Astrocyte (in vitro differentiated cells and primary cell): ENCODE data around the gene INTS13.

Experiments used
- EZH2 ChIP-seq: IDR thresholded peaks from 2 replicates; pipeline ENCODE4 v1.6.1; 2012; ENCODE audit warnings: mild to moderate bottlenecking, low read length, inconsistent platforms; ENCODE audit not compliant: insufficient read depth
- TF ChIP-seq, protein P1 (sequence below): IDR thresholded peaks from 2 replicates; pipeline ENCODE4 v1.5.1; 2011; ENCODE audit warnings: low read depth, mild to moderate bottlenecking, inconsistent platforms, low read length, moderate library complexity; ENCODE audit not compliant: insufficient read depth

DNA sequence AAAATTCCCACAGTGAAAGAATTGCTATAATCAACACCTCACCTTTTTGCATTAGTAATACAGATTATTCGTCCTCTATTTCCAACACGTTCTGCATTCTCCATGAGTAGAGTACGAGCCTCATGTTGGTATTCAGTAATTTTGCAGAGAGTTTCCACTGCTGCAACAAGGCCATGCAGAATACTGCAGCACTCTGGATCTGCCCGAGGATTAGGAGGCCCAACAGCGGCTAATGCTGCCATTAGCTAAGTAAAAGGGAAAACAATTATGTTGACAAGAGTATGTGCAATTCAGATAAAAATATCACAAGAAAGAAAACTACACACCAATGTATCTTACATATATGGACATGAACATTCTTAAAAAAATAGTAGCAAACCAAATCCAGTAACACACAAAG lies 9.1 kb downstream of the INTS13 start:
- TF ChIP-seq, protein P1, sequence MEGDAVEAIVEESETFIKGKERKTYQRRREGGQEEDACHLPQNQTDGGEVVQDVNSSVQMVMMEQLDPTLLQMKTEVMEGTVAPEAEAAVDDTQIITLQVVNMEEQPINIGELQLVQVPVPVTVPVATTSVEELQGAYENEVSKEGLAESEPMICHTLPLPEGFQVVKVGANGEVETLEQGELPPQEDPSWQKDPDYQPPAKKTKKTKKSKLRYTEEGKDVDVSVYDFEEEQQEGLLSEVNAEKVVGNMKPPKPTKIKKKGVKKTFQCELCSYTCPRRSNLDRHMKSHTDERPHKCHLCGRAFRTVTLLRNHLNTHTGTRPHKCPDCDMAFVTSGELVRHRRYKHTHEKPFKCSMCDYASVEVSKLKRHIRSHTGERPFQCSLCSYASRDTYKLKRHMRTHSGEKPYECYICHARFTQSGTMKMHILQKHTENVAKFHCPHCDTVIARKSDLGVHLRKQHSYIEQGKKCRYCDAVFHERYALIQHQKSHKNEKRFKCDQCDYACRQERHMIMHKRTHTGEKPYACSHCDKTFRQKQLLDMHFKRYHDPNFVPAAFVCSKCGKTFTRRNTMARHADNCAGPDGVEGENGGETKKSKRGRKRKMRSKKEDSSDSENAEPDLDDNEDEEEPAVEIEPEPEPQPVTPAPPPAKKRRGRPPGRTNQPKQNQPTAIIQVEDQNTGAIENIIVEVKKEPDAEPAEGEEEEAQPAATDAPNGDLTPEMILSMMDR, result no peak
- no peak for TF ChIP-seq EZH2
